OCI-M2 (cell line): Measurements from ENCODE around the gene OPTC.

ENCODE experiments used
- DNase-seq: peaks from one replicate; lab custom pipeline; 2025; ENCODE audit not compliant: unreplicated experiment; lab: John Stamatoyannopoulos, UW

Gene OPTC

DNA sequence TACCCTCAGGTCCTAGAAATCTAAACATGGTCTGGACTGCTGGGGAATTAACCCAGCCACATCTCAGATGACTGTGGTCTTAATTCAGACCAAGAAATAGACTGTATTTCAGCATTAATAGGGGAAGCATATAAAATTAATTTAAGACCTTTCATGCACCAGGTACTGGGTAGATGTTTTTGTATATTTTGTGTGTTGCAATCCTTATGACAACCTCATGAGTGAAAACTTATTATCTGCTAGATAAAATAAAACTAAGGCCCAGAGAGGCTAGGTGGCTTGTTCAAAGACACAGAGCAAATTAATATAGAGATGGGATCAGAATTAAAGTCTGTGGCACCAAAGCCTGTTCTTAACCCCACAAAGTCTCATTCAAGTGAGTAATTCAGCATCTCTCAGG lies 40.1 kb downstream of the OPTC start:
- DNase-seq = no peak

DNA sequence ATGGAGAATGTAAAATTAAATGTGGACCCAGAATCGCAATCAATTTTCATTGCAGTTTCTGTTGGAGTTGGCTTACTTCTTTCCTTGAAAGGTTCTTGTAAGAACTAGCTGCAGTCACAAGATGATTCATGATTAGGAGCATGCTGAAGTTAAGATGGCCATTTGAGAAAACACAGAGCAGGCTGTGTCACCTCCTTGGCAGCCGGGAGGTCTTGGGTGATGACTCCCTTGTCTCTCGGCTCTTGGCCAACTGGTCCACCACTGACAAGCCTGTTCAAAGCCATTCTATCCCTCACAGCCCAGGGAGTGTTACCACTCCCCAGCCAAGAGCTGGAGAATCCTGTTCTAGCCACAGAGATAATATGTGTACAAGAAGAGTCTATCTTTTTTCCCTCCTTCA lies 40.6 kb downstream of the OPTC start:
- DNase-seq = no peak

DNA sequence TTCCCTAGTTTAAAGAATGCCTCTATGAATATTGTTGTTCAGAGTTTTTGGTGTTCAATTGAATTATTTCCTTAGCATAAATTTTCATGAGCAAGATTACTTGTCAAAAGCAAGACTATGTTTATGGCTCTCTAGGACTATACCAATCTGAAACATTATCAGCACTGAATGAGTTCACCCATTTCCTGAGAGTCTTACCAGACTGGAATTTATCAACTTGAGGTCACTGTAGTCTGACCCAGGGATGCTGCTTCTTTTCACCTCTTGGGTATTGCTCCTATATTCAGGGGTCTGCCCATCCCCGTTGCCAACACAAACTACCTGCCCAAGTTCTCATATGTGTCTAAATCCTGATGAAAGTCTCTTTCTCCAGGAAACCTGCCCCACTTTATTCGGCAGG lies 42.6 kb downstream of the OPTC start:
- no peak for DNase-seq

DNA sequence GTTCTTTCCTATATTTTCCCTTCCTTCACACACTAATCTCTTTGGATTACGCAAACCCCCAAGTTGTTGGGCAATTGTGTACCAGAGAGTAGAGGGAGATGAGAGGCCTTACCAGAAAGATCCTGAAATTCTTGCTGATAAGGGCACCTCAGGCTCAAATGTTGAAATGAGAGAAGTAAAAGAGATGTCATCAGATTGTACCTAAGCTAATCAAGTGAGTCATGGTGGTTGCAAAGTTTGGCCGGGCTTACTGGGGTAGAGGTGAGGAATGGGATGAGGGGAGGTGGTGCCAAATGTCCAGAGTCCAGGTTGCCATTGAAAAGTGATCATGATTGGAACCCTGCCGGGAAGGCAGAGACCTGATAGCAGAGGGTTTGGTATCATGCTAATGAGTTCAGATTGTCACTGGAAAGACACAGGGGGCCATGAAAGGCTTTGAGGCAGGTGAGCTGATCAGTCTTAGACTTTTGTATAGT lies 43.1 kb downstream of the OPTC start:
- DNase-seq = no peak

DNA sequence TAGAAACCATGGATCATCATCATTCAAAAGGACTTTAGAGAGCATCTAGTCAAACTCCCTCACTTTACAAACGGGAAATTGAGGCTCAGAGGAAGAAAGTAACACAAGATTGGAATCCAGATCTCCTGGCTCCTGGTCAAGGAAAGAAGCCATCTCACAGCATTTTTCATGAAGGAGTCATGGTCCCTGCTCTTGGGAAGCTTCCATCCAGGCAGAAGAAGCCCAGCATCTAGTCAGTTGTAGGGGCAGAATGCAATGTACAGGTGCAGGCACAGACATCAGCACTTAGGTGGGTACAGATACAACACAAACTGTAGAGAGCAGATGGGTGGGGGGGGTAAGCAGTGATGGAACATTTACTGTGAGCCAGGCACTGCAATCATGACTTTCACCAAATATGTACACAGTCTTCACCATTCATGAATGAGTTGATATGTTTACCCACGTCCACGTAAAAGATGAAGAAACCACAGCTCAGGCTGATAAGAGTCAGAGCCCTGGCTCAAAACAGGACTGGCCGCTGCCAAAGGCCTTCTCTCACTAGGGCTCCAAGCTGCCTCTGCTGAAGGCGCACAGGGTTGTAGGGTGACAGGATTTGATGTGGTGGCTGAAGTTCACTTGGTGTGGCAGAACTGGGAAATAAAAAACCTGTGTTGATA lies 44.0 kb downstream of the OPTC start:
- no peak for DNase-seq

DNA sequence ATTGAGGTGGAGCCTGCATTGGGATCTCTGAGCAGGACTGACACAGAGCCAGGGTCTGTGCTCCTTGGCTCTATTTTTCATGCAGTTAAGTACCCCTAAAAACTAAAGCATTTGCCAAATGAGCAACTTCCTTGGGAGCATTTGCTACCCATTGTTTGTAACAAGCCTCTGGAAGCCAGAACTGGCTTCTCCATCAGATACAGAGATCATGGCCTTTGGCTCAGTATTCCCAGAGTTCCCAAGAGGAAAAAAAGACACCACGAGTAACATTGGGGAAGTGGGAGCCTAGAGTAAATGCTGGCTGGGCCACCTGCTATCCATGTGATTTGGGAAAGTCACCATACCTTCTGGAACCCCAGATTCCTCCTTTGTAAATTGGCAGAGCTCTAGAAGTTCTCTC lies 44.8 kb downstream of the OPTC start:
- no peak for DNase-seq

DNA sequence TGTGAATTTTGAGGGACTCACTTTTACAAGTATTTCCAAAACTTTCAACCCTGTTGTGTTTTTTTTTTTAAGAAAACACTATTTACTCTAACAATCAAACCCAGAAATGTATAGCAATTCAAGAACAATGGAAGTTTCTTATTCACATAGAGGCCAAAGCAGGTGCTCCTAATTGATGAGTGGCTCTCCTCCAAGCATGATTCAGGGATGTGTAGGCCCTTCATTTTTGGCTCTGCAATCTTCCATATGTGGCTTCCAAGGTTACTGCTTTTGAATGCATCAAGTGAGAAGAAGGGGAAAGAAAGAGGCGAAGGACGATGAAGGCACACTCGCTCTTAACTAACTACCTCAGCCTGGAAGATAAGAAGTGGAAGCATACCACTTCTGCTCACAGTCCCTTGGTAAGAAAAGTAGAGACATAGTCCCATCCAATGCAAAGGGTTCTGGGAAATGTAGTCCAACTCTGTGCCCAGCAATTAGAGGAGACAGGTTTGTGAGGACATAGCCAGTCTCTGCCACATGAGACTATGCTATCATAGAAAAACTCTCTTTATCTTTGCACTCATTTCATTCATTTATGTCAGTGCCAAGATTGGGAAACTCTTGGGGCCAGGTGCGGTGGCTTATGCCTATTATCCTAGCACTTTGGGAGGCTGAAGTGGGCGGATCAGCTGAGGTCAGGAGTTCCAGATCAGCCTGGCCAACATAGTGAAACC lies 46.0 kb downstream of the OPTC start:
- no peak for DNase-seq

DNA sequence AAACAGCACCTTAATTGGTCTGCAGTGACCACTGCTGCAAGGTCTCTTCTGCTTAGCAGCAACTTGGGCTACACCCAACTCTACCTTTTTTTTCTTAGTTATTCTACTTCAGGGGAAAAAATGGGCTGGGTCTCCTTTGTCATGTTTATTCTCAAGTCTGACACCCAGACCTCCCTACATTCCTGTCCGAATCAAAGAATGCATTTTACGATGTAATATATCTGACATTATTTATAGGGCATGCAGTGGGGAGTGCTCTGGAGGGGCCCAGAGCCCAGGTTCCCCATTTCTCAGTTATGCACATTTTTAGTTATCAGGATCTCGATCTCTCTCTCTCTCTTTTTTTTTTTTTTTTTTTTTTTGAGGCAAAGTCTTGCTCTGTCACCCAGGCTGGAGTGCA lies 50.5 kb downstream of the OPTC start:
- no peak for DNase-seq

DNA sequence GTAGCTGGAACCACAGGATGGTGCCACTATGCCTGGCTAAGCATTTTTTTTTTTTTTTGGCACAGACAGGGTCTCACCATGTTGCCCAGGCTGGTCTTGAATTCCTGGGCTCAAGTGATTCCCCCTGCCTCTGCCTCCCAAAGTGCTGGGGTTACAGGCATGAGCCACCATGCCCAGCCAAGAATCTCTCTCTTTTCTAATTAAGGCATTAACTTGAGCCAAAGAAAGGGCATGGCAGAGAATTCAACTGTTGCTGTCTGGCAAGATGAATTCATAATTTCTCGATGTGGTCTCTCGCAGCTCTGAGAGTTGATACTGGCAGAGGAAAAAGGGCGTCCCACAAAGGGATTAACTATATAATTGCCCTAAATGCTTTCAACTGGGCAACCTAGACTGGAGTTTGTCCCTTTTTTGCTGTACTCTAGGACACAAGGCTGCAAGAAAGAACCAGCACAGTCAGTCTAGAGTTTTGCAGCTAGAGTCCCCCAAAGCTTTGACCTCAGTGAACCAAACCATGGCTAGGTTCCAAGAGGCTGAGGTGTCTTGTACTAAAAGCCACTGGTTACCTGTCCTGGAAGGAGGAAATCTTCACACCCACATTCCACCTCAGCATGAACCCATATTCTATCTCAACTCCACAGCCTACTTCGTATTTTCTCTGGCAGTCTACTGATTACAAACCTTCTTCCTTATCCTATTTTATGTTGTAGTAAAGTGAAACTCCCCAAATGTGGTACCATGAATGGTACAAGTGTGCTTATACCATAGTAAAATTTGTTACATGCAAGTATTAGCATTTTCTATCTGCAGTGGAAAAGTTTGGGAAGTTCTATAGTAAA lies 51.2 kb downstream of the OPTC start:
- no peak for DNase-seq

DNA sequence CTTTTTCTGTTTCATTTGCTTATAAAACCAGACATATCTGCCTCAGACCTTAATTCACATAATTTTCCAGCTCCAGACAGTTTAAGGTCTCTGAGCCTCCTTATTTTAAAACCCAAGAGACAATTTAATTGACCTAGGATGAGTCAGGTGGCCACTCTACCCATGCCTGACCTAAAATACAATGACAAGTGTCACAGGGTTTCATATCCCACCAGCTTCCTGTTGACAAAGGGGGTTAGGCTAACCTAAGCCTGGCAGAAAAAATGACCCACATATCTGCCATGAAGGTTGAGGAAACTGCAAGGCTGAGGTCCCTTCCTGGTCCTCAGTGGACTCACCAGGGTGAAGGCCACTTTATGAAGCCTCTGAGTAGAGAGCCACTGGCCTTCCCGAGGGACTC lies 52.3 kb downstream of the OPTC start:
- DNase-seq = no peak

DNA sequence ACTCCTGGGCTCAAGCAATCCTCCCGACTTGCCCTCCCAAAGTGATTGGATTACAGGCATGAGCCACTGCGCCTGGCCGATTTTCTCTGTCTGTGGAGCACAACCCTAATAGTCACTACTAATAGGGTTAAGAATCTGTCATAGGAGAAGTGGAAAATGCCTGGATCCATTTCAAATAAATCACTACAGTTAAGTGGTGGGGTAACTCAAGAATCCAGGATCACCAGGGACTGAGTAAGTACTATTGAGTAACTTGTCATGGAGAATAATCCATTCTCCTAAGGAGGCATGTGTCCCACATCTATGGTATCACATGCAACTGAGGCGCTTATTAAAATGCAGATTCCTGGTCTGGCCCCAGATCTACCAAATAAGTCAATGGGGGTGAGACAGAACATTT lies 53.2 kb downstream of the OPTC start:
- DNase-seq = no peak

DNA sequence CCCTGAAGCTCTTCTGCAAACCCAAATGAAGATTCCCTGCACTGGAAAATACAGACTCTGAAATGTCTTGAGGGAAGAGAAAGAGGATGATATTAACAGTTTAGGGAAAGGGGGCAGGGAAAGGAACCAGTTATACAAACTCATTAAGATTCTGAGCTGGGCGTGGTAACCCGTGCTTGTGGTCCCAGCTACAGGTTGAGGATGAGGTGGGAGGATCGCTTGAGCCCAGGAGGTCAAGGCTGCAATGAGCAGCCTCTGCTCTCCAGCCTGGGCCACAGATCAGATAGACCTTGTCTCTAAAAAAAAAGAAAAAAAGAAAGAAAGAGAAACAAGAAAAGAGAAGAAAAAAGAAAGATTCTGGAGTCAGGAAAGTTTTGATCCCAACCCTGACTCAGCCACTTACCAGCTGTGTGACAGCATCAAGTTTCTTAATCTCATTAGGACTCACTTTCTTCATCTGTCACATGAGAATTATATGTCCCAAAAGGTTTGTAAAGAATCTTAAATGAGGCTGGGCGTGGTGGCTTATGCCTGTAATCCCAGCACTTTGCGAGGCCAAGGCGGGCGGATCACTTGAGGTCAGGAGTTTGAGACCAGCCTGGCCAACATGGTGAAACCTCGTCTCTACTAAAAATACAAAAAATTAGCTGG lies 53.9 kb downstream of the OPTC start:
- DNase-seq = no peak

DNA sequence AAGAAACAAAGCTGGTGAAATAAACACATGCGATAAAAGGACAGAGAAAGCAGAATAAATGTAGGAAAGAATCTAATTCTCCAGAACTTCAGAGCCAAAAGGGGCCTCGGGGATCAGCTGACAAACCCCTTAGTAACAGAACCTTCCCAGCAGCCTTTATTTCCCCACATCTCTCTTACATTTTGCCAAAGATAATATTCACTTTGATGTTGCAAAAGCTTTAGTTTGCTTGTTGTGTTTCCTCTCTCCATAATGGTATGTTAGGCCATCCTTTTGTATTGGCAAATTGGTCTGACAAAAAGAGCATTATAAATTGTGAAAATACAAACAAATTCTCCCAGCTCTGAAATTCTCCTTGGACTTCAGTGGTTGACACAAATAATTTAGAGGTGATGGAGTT lies 54.9 kb downstream of the OPTC start:
- DNase-seq = no peak

DNA sequence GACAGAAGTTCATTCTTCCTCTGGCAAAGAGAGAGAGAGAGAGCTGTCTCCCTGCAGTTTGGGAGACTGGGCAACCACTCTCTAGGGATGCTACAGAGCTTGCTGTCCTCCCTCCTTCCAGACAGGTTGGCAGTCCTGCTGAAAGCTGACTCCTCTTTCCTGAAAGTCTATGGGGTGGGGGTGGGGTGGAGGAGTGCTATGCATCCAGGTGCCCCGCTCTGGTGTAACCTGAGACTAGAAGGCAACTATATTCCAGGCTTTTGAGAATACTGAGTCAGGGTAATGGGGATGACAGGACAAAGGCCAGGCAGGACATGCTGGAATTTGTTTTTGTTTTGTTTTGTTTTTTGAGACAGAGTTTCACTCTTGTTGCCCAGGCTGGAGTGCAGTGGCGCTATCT lies 55.4 kb downstream of the OPTC start:
- DNase-seq = no peak

DNA sequence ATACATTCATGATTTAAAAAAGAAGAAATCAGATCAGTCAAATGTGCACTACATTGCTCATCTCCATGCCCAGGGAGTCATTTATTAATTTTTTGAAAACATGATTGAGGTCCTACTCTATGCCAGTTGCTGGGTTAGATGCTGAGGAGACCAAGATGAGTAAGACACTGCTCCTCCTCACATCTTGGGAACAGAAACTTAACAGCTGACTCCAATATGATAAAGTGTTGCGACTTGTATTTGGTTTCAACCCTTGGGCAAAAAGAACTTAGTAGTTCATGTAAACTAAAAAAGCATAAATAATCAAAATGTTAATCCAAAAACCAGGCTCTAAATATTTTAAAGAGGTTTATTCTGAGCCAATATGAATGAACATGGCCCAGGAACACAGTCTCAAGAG lies 56.9 kb downstream of the OPTC start:
- no peak for DNase-seq

DNA sequence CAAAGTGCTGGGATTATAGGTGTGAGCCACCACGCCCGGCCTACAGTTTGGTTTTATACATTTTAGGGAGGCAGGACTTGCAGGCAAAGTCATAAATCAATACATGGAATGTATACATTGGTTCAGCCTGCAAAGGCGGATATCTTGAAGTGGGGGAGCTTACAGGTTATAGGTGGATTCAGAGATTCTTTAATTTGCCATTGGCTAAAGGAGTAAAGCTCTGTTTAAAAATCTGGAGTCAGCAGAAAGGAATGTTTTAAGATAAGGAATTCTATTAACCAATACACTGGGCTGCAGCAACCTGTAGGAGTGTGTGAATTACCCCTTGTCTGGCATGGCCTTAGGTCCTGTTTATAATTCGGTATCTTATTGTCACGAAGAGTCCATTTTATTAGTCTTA lies 57.6 kb downstream of the OPTC start:
- no peak for DNase-seq

DNA sequence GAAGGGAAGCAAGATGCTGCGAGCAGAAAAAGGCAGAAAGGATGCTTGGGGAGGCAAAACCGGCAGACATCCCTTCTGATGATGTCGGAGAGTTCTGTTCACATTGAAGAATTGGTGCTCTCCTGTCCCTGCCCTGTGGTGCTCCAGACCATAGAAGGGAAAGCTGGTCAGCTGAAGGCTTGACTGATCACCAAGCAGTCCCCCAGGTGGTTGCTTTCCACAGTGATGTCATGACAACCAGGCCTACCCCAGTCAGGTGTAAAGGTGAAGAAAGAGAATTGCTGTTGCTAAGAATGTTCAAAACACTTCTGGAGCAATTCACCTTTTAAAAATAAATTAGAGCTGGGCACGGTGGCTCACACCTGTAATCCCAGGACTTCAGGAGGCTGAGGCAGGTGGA lies 59.5 kb downstream of the OPTC start:
- no peak for DNase-seq

DNA sequence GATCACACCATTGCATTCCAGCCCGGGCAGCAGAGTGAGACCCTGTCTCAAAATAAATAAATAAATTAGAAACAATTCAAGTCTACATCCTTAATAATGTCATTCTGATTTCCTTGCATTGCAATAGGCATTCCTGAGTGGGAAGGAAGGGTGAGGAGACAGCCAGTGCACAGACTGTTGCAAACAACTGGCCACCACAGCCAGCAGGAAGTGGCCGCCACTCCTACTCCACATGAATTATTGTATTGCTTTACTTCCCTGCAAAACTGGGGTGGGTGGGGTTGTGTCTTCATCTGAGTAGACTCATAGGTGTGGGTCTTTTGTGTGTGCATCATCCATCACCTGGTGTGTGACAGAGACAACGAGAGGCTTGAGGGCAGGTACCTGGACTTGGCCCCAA lies 60.1 kb downstream of the OPTC start:
- DNase-seq = no peak

DNA sequence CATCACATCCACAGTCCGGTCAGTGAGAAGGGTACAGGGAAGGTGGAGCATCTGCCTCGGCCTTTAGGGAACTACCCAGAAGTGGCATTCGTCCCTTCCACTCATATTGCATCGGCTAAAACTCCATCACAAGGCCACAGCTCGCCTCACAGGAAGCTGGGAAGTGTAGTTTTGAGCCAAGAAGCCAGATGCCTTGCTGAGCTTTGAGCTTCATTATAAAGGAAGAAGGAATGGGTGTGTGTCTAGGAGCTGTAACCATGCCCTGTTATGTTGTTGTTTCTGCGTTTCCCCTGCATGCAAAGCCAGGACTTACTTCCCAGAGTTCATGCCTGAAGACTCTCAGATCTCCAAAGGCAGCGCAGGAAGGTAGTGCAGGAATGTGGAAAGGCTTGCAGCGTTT lies 61.1 kb downstream of the OPTC start:
- no peak for DNase-seq

DNA sequence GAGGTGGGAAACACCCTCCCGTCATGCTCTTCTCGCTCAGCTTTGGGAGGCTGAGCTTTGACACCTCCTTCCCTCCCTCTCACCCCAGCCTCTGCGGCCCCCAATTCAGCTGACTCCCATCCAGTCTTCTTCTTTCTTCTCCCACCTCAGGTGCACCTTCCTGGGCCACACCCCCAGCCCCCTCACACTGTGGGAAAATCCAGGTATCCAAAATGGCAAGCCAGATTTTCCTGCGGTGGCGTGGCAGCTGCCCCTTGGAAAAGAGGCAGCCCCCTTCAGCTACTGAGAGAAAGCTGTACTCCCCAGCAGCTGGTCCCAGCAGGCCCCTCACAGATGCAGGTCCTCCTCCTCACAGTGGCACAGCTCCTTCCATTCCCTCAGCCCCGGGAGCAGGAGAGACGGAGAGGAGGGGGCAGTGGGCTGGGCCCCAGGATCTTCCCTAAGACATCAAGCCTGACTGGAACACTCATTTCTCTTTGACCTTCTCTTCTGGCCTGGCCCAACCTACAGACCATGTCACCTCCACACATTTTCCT lies 61.6 kb downstream of the OPTC start:
- no peak for DNase-seq
